ENCODE measurements around the gene TBX1.
"Not testable (repeated sequence)": the region's sequence is repeated elsewhere in the genome, so short reads cannot be mapped to it uniquely, and the experiment has no call there.

TBX1 gene

GRCh38 chr22:19765477-19766239 is 5.1 kb downstream of the TBX1 start:
- peak; percentile 27 for DNase-seq

- DNase-seq, result no peak
Observed at GRCh38 chr22:19766240-19766510, 5.6 kb downstream of the TBX1 start.

GRCh38 chr22:19766511-19767426 is 6.2 kb downstream of the TBX1 start:
- peak; percentile 47 for DNase-seq

GRCh38 chr22:19767427-19768341 is 7.1 kb downstream of the TBX1 start:
- no peak for DNase-seq

- DNase-seq, result no peak
Observed at GRCh38 chr22:19769393-19769715, 8.8 kb downstream of the TBX1 start.

- DNase-seq, result no peak
Observed at GRCh38 chr22:19770349-19771220, 10.0 kb downstream of the TBX1 start.

- no peak for DNase-seq
Observed at GRCh38 chr22:19772422-19772672, 11.8 kb downstream of the TBX1 start.

DNA sequence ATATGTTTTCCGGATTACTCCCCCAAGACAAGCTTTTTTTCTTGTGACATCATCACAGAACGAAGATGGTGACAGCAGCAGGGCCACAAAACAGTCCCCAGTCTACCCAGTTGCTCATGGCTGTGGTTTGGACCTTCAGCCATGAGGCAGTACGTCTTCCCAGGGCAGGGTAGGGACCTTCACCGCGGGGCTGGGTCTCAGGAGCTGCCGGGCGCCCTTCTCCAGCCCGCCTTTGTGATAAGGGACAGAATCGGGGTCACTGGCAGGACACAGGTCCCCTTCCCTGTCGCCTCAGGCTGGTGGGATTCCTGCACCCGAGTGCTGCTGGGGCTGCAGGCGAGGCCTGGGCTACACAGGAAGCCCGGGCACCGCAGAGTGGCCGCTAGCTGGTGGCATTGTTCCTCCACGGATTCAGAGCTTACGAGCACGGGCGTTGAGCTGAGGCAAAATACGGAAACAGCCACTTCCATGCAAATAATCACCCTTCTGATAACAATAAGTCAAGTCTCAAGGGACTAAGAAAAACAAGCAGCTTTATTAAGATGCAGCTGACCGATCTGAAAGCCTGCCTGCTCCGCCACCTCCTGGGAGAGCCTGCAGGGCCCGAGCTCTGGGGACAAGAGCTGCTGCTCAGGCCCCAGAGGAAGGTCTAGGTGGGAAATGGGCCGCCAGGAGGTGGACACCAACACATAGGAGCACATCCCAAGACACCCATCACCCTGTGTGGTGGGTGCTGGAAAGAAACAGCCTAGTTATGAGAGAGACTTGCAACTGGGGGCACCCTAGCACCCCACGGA is 12.3 kb downstream of the TBX1 start:
- no peak for DNase-seq

DNA sequence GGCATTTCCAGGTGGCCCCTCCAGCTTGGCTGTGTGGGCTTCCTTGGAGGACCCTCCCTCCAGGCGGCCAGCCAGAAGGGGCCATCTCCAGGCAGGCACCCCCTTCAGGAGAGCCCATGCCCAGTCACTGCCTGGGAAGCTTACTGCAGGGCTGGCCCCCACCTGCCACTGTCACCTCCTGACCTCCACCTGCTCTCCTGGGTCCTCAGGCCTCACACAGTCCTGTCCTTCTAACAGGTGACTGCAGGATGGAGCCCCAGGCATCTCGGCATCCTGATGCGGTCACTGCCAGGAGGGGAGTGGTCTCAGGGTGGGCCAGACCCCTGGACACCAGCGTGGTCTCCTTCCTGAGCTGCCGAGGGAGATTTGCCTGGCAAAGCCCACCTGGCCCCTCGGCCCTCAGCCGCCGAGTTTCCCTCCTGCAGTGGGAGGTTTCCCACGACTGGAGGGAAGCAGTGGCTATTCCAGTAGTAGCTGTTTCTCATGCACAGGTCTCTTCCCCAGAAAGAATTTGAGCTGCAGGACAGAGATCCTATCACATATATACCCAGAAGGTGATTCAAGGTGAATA is 13.0 kb downstream of the TBX1 start:
- no peak for DNase-seq

- no peak for DNase-seq
Observed at GRCh38 chr22:19774628-19775027, 14.1 kb downstream of the TBX1 start.

DNA sequence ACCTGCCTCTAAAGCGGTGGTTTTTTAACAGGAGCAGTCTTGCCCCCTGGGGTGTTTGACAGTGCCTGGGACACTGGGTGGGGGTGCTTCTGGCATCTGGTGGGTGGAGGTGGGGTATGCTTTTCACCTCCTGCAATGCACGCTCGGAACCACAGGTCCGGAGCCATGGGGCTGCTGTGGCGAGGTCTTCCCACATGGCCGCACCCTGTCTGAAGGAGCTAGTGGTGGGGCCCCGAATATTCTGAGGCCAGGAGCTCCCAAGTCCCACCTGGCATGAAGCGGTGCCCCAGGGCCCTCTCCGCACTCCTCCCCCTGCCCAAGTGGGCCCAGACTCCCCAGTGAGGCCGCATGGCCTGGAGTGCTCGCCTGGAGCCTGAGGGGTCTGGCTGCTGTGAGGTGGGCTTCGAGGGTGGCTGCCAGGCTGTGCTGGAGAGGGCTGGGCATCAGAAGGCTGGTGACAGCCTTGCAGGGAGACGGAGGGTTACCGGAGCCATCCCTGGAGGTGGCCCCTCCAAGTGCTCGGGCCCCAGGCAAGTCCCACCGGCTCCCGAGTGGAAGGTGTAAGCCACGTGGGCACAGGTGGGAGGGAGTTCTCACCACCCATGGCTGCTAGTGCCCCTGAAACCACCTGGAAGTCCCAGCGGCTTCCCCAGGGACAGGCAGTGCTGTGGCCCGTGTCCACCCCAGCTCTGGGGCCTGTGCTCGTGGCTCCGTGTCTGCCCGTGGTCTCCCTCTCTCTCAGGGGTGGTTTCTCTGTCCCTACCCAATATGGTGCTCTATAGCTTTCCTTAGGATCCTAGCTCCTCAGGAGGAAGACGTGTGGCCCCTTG is 15.1 kb downstream of the TBX1 start:
- no peak for DNase-seq

DNA sequence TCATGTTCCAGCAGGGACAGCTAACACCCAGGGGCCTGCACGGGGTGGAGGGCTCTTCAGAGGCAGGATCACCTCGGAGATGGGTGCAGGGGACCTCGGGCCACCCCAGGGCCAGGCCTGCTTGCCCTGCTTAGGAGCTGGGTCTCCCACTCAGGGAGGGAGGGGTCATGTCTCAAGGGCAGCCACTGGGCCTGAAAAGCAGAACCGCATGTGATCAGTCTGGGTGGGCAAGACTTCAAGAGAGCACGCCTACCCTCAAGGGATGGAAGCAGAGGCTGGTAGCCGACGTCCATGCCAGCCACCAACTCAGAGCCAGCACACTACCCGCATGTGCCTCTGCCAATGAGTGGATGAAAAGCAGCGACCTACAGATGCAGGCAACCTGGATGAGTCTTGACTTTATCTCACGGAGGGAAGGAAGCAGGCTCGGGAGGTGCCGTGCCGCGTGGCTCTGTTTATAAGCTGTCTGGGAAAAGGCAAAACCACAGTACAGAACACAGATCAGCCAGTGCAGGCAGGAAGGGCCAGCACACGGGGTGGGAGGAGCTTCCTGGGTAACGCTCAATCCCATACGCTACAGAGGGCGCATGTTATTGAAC is 16.0 kb downstream of the TBX1 start:
- DNase-seq, result no peak

DNA sequence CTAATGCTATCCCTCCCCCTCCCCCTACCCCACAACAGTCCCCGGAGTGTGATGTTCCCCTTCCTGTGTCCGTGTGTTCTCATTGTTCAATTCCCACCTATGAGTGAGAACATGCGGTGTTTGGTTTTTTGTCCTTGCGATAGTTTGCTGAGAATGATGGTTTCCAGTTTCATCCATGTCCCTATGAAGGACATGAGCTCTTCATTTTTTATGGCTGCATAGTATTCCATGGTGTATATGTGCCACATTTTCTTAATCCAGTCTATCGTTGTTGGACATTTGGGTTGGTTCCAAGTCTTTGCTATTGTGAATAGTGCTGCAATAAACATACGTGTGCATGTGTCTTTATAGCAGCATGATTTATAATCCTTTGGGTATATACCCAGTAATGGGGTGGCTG is 16.6 kb downstream of the TBX1 start:
- DNase-seq, result not testable (repeated sequence)

DNA sequence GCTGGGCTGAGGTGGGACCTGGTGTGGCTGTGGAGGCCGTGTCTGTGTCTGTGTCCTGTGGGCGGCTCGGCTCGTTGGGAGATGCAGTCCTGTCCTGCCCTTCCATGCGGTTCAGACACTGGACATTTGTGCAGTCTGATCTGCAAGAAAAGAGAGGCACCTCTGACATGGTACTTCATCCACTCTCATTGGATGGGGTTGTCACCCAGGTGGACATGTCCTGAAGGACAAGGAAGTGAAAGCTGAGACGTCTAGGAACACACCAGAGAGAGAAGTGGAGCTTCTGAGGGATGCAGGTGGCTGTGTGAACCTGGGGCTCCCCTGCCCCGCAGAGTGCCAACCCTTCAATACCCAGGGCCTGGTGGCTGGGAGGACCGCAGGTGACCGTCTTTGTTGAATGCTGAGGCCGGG is 18.4 kb downstream of the TBX1 start:
- DNase-seq, result no peak

DNA sequence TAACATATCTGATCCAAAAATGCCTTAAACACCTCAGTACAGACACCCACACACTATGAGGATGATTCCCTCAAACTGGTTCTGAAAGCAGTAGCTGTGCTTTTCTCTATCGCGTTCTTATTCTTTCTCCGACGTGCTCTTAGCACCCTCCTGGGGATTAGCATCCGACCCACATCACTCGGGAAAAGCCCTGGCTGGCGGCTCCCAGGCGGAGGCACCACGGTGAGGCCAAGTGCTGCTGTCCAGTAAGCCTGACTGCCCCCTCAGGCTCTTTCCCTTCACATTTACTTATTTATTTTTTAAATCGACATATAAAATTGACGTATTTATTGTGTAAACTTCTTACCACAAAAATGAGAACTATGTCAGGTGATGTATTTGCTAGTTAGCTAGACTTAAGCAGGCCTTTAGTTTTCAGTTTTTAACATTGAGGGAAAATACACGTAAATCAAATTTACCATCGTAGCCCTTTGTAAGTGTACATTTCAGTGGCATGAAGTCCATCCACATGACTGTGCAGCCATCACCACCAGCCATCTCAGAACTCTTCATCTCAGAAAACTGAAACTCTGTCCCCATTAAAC is 19.2 kb downstream of the TBX1 start:
- no peak for DNase-seq

DNA sequence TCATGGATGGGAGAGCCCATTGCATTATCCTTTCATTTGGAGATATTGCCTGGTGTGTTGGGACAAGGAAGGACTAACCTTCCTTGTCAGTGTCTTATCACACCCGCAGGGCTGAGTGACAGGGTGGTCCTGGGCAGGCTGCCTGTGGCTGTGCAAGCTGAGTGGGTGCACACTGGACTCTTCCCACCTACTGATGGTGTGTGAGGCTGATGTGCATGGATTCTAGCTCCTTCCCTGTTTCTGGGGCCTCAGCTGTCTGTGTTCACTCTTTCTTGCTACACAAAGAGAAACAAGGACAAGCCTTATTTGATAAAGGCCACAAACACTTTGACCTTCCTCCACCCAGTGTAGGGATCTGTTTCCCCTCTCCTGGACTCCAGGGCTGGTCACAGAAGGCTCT is 22.0 kb downstream of the TBX1 start:
- no peak for DNase-seq

GRCh38 chr22:19783586-19784383 is 23.2 kb downstream of the TBX1 start:
- DNase-seq, result no peak

DNA sequence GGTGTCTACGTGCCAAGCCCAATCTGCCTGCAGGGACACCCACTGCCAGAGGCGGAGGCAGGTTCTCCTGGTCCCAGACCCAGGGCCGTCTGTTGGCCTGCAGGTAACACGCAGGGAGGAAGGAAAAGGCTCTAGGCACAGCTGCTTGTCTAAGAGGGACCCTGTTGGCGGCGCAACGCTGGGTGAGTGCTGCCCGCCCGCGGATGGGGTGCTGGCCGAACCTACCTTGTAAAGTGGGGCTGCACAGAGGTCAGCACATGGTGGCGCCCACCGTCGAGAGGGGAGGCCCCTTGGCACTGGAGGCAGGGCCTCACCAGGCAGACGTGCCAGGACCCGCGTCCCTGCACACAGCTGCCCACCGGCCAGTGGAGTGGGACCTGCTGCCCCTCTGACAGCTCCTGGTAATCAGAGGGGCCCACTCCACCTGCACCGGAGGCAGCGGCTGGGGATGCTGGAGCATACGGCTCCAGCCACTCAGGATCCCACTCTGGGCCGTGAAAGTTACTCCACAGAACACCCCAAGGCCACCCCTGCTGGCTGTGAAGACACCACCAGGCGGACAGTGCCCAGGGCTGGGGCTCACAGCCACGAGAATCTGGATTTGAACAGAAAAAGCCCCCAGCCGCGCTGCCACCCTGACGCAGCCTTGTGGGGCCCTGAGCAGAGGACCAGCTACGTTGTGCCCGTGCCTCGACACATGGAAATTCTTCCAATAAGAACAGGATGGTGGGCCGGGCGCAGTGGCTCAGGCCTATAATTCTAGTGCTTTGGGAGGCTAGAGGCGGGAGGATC is 24.0 kb downstream of the TBX1 start:
- DNase-seq, result no peak
